ENCODE results near the gene GPR107. TPM values are rescaled to one million over a fixed set of nuclear protein-coding genes. Genes with fewer than 3 reads are reported as not detected.

Gene GPR107
- total and polyA plus RNA-seq, 2 of the 8 experiments (the other 6 are each of a cell fraction or from before 2014, with no cell fraction given) = 19.3 to 30.7 TPM

- Histone ChIP-seq H3K36me3 (ENCODE audit: control insufficient read depth in 2 of 4, insufficient read depth in 4 of 4, low read length in 3 of 4) (peaks cover 0 to 12% (median 5%) of the 10 kb centered on the region in 4 experiments; a peak in 4 of 8 replicates), H3K4me1 (replicated peaks in 1 of 4; ENCODE audit: control insufficient read depth in 3 of 4, insufficient read depth in 4 of 4, low read length in 3 of 4) (peaks cover 0 to 3% (median 0%) of the 10 kb centered on the region in 4 experiments; a peak in 1 of 7 replicates), H3K23me2 (ENCODE audit: low read depth, low read length) (no peaks in the 10 kb centered on the region), H2BK120ac (replicated peaks; ENCODE audit: low read depth, low read length) (no peak overlapping the region), H3K27ac (ENCODE audit: low read depth, low read length) (no peak overlapping the region), H3K4me3 (ENCODE audit: extremely low read depth in 1 of 4, insufficient read depth in 2 of 4, low read depth in 3 of 4, low read length in 4 of 4) (no peak overlapping the region), H4K20me1 (replicated peaks in 1 of 2; ENCODE audit: control insufficient read depth in 1 of 2, insufficient read depth in 2 of 2, low read length in 2 of 2) (peaks cover 0 to 1% of the 10 kb centered on the region in 2 experiments), H3K9ac (replicated peaks in 1 of 4; ENCODE audit: extremely low read depth in 1 of 4, low read depth in 3 of 4, low read length in 3 of 4) (no peak overlapping the region), H3K27me3 (replicated peaks in 1 of 4; ENCODE audit: control insufficient read depth in 3 of 4, extremely low read depth in 1 of 4, insufficient read depth in 3 of 4, low read length in 3 of 4) (peaks cover 0 to 1% (median 0%) of the 10 kb centered on the region in 4 experiments; a peak in 1 of 7 replicates), H3K56ac (replicated peaks; ENCODE audit: insufficient read length, low read depth, low read length) (no peak overlapping the region), H3K79me2 (ENCODE audit: control insufficient read depth in 1 of 2, insufficient read depth in 2 of 2, low read length in 2 of 2) (no peaks in the 10 kb centered on the region), H2BK15ac (ENCODE audit: low read length) (no peak overlapping the region), H4K5ac (ENCODE audit: insufficient read length, low read depth, low read length) (no peak overlapping the region), H2AFZ (ENCODE audit: low read length) (no peak overlapping the region), H2BK5ac (ENCODE audit: low read depth, low read length) (no peak overlapping the region), H2BK20ac (ENCODE audit: low read length) (no peak overlapping the region), H3K23ac (ENCODE audit: insufficient read length) (no peak overlapping the region), H3K14ac (ENCODE audit: insufficient read length) (no peak overlapping the region), H3K79me1 (ENCODE audit: low read depth, low read length) (no peaks in the 10 kb centered on the region), H3K18ac (ENCODE audit: extremely low read depth, low read length) (no peak overlapping the region), H2AK5ac (ENCODE audit: low read depth, low read length) (no peak overlapping the region), H3K4me2 (ENCODE audit: insufficient read depth in 1 of 2, low read depth in 2 of 2, low read length in 2 of 2) (no peak overlapping the region), H4K8ac (ENCODE audit: extremely low read depth, insufficient read depth, low read length) (no peak overlapping the region), H2BK12ac (ENCODE audit: low read depth, low read length) (no peak overlapping the region), H4K91ac (replicated peaks; ENCODE audit: insufficient read length, low read length) (no peak overlapping the region), H3K9me3 (ENCODE audit: insufficient read depth in 2 of 2, low read depth in 1 of 2, low read length in 1 of 2) (no peaks in the 10 kb centered on the region), H3K4ac (replicated peaks; ENCODE audit: insufficient read length, low read depth, low read length) (no peak overlapping the region)
- DNase-seq (ENCODE audit: low read depth in 1 of 2, low spot score in 2 of 2) (no peak), FAIRE-seq (no peak)
- POLR2A ChIA-PET (ENCODE audit: partially characterized antibody) = no interaction called here
- WGBS, 2 experiments (ENCODE audit: extremely low coverage in 1 of 2, insufficient coverage in 1 of 2, insufficient read length in 1 of 2, insufficient replicate concordance in 2 of 2, low coverage in 1 of 2, low lambda C conversion rate in 2 of 2, missing lambda C conversion rate in 1 of 2) = 89% methylated on average over 7 of the region's 7 CpGs; no CpG with 5 or more reads in 1 of the 2 experiments
- CTCF ChIA-PET (ENCODE audit: partially characterized antibody) = interaction anchor here (0.7 to 2.5 kb wide), 10 partner anchors 10 to 232 kb away, joined by 3 to 15 read pairs (median 4); no protein-coding TSS in a partner anchor
- TF ChIP-seq CREB1 (IDR thresholded peaks at IDR 0.05) = no peak
- no peak for TF ChIP-seq HDAC6 (IDR thresholded peaks at IDR 0.05; ENCODE audit: low read depth, low read length)
- TF ChIP-seq, protein P1, sequence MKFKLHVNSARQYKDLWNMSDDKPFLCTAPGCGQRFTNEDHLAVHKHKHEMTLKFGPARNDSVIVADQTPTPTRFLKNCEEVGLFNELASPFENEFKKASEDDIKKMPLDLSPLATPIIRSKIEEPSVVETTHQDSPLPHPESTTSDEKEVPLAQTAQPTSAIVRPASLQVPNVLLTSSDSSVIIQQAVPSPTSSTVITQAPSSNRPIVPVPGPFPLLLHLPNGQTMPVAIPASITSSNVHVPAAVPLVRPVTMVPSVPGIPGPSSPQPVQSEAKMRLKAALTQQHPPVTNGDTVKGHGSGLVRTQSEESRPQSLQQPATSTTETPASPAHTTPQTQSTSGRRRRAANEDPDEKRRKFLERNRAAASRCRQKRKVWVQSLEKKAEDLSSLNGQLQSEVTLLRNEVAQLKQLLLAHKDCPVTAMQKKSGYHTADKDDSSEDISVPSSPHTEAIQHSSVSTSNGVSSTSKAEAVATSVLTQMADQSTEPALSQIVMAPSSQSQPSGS (IDR thresholded peaks at IDR 0.05; ENCODE audit: low read length) = no peak
- no peak for TF ChIP-seq BACH1 (IDR thresholded peaks at IDR 0.05; ENCODE audit: low read length)
- no peak for TF ChIP-seq POLR2A (IDR thresholded peaks at IDR 0.05; ENCODE audit: control extremely low read depth in 1 of 2, low read depth in 2 of 2, low read length in 2 of 2)
- TF ChIP-seq, protein P2, sequence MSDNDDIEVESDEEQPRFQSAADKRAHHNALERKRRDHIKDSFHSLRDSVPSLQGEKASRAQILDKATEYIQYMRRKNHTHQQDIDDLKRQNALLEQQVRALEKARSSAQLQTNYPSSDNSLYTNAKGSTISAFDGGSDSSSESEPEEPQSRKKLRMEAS (IDR thresholded peaks at IDR 0.05) = no peak
- no peak for TF ChIP-seq PHF8 (conservative IDR thresholded peaks at IDR 0.05; ENCODE audit: low read depth, low read length)
- no peak for TF ChIP-seq GTF2F1 (IDR thresholded peaks at IDR 0.05; ENCODE audit: borderline replicate concordance, low read depth, low read length)
- TF ChIP-seq NANOG (IDR thresholded peaks at IDR 0.05; ENCODE audit: insufficient read depth, low read depth, low read length, poor library complexity, severe bottlenecking) = no peak
- no peak for TF ChIP-seq EP300 (IDR thresholded peaks at IDR 0.05; ENCODE audit: borderline replicate concordance in 1 of 2, low read depth in 2 of 2, low read length in 2 of 2)
- TF ChIP-seq POU5F1 (IDR thresholded peaks at IDR 0.05; ENCODE audit: low read depth, low read length) = no peak
Observed at GRCh38 chr9:130124085-130124860, 70.6 kb downstream of the GPR107 start.
